Liver (tissue), 9 donors: ENCODE measurements around the gene PCNT. TPM values are rescaled to one million over a fixed set of nuclear protein-coding genes. Genes with fewer than 3 reads are reported as not detected.

Experiments
- DNase-seq: peaks from one replicate; pipeline ENCODE4 v3.0.0-alpha.2; 2017; ENCODE audit warnings: low spot score
- H3K27ac ChIP-seq, 2 donors: one replicate each; pipeline ENCODE4 v1.7.0; 2013; ENCODE audit warnings: inconsistent platforms in 2 of 2, low read length in 2 of 2, control low read depth in 1 of 2, low read depth in 1 of 2, mild to moderate bottlenecking in 1 of 2
- H3K27me3 ChIP-seq, 4 donors: one replicate each; pipeline versions ENCODE4 v1.6.1 to v1.7.0; 2013; ENCODE audit warnings: low read length in 3 of 4, inconsistent platforms in 1 of 4, mild to moderate bottlenecking in 1 of 4, moderate library complexity in 1 of 4; ENCODE audit not compliant: control insufficient read depth in 4 of 4, insufficient read depth in 4 of 4
- H3K36me3 ChIP-seq, 4 donors: one replicate each; pipeline versions ENCODE4 v1.6.1 to v1.7.0; 2013; ENCODE audit warnings: low read length in 3 of 4, mild to moderate bottlenecking in 3 of 4, low read depth in 1 of 4, moderate library complexity in 1 of 4; ENCODE audit not compliant: control insufficient read depth in 4 of 4, insufficient read depth in 3 of 4
- H3K4me1 ChIP-seq, 4 donors: one replicate each; pipeline versions ENCODE4 v1.6.1 to v1.7.0; 2013; ENCODE audit warnings: low read length in 3 of 4, mild to moderate bottlenecking in 3 of 4, moderate library complexity in 1 of 4; ENCODE audit not compliant: control insufficient read depth in 4 of 4, insufficient read depth in 4 of 4
- H3K4me3 ChIP-seq, 3 donors: one replicate each; pipeline versions ENCODE4 v1.6.1 to v1.7.0; 2013; ENCODE audit warnings: low read length in 3 of 3, control low read depth in 1 of 3, low read depth in 1 of 3, mild to moderate bottlenecking in 1 of 3
- H3K9ac ChIP-seq, 2 donors: one replicate each; pipeline ENCODE4 v1.7.0; 2013; ENCODE audit warnings: low read length in 2 of 2, mild to moderate bottlenecking in 2 of 2, moderate library complexity in 2 of 2, control low read depth in 1 of 2, low read depth in 1 of 2
- H3K9me3 ChIP-seq, 4 donors: one replicate each; pipeline versions ENCODE4 v1.6.1 to v1.7.0; 2013; ENCODE audit warnings: low read length in 3 of 4; ENCODE audit not compliant: control insufficient read depth in 4 of 4
- EGR1 ChIP-seq, 2 donors: IDR thresholded peaks; 2 replicates each; pipeline ENCODE4 v1.6.1; 2016 to 2018; ENCODE audit warnings: antibody characterized with exemption in 2 of 2, low read depth in 2 of 2
- FOXA1 ChIP-seq: IDR thresholded peaks from 2 replicates; pipeline ENCODE4 v1.6.1; 2016; ENCODE audit warnings: antibody characterized with exemption
- FOXA2 ChIP-seq: IDR thresholded peaks from 2 replicates; pipeline ENCODE4 v1.6.1; 2016; ENCODE audit warnings: antibody characterized with exemption
- GABPA ChIP-seq, 2 donors: IDR thresholded peaks in 1 of 2; conservative IDR thresholded peaks in 1 of 2; 2 replicates each; pipeline ENCODE4 v1.6.1; 2016; ENCODE audit warnings: antibody characterized with exemption in 2 of 2, mild to moderate bottlenecking in 1 of 2, moderate library complexity in 1 of 2
- HNF4A ChIP-seq, 2 donors: conservative IDR thresholded peaks; 2 replicates each; pipeline ENCODE4 v1.6.1; 2016; ENCODE audit warnings: antibody characterized with exemption in 2 of 2, mild to moderate bottlenecking in 2 of 2
- HNF4G ChIP-seq: IDR thresholded peaks from 2 replicates; pipeline ENCODE4 v1.6.1; 2016; ENCODE audit warnings: antibody characterized with exemption
- JUND ChIP-seq, 2 donors: IDR thresholded peaks; 2 replicates each; pipeline ENCODE4 v1.6.1; 2016; ENCODE audit warnings: antibody characterized with exemption in 2 of 2
- NR2F2 ChIP-seq: IDR thresholded peaks from 2 replicates; pipeline ENCODE4 v1.6.1; 2016; ENCODE audit warnings: antibody characterized with exemption
- RAD21 ChIP-seq, 2 donors: IDR thresholded peaks; 2 replicates each; pipeline ENCODE4 v1.6.1; 2016; ENCODE audit warnings: antibody characterized with exemption in 2 of 2, mild to moderate bottlenecking in 2 of 2
- RXRA ChIP-seq, 2 donors: IDR thresholded peaks; 2 replicates each; pipeline ENCODE4 v1.6.1; 2017 to 2018; ENCODE audit warnings: antibody characterized with exemption in 2 of 2, mild to moderate bottlenecking in 1 of 2
- SP1 ChIP-seq: IDR thresholded peaks from 2 replicates; pipeline ENCODE4 v1.6.1; 2018; ENCODE audit warnings: antibody characterized with exemption, mild to moderate bottlenecking
- TAF1 ChIP-seq: conservative IDR thresholded peaks from 2 replicates; pipeline ENCODE4 v1.6.1; 2016; ENCODE audit warnings: antibody characterized with exemption, mild to moderate bottlenecking
- YY1 ChIP-seq: IDR thresholded peaks from 2 replicates; pipeline ENCODE4 v1.6.1; 2016; ENCODE audit warnings: antibody characterized with exemption, mild to moderate bottlenecking
- WGBS: extraction: QIAGEN DNeasy Blood & Tissue Kit; methylation state at CpG from one replicate; pipeline ENCODE4 v1.1.7; 2013; 5-methylcytosine and 5-hydroxymethylcytosine counted together
- polyA plus RNA-seq, 2 donors: library from polyadenylated mRNA; stranded (reverse) in 1 of 2; unstranded in 1 of 2; fragments of 200-250 nt in 1 of 2; fragments of >200 nt in 1 of 2; fragmentation: Nextera tagmentation in 1 of 2; extraction: Ambion mirVana in 1 of 2; gene quantifications; one replicate each; pipeline versions ENCODE4 v1.2.1 to v1.2.3, GENCODE V29; 2013 to 2015
- total RNA-seq, 2 donors: library from RNA; depleted of rRNA; stranded (reverse); fragments of >200 nt; gene quantifications; one replicate each; pipeline ENCODE4 v1.2.3, GENCODE V29; 2014
- TF ChIP-seq, protein P1 (sequence below): IDR thresholded peaks from 2 replicates; pipeline ENCODE4 v1.6.1; 2016; ENCODE audit warnings: antibody characterized with exemption, mild to moderate bottlenecking
- TF ChIP-seq, protein P2 (sequence below): fragments of 150-350 bp; IDR thresholded peaks from 2 replicates; pipeline ENCODE4 v1.5.1; 2017; ENCODE audit warnings: improper control_type of control experiment, low read depth, low read length; ENCODE audit not compliant: missing input control
- TF ChIP-seq, protein P3 (sequence below): IDR thresholded peaks from 2 replicates; pipeline ENCODE4 v1.6.1; 2016; ENCODE audit warnings: antibody characterized with exemption
- TF ChIP-seq, protein P4 (sequence below): IDR thresholded peaks from 2 replicates; pipeline ENCODE4 v1.6.1; 2016; ENCODE audit warnings: antibody characterized with exemption
- donor health status: healthy.
- donor health status: healthy.
- donor health status: healthy.
- donor health status: healthy.
- donor health status: healthy.

The PCNT gene
- total and polyA plus RNA-seq, 4 donors, result 6.7 to 36.8 (median 15.2) TPM

DNA sequence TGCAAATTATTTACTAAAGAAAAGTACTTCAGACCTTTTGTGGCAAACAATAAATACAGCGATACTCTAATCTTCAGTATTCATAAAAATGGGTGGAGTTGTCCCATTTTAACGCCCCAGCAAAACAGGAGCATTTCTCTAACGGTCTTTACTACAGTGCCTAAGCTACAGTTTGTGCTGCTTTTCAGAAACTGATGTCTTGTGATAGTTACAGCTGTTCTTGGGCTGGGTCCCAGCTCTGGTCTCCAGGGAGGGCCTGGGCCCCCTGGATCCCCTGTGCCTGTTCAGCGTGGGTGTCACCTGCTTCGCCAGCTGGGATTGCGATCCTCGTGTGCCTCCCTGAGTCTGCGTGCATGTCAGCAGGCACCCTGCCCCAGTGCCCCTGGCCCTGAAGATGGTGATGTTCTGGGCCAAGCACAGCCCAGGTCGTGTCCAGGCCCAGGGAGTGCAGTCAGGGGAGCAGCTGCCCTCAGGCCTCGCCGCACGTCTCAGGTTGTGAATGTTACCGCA, 70.7 kb downstream of the PCNT start:
- peak; percentile 38 for TF ChIP-seq FOXA2
- peak; percentile 28 for TF ChIP-seq SP1
- TF ChIP-seq, protein P1, sequence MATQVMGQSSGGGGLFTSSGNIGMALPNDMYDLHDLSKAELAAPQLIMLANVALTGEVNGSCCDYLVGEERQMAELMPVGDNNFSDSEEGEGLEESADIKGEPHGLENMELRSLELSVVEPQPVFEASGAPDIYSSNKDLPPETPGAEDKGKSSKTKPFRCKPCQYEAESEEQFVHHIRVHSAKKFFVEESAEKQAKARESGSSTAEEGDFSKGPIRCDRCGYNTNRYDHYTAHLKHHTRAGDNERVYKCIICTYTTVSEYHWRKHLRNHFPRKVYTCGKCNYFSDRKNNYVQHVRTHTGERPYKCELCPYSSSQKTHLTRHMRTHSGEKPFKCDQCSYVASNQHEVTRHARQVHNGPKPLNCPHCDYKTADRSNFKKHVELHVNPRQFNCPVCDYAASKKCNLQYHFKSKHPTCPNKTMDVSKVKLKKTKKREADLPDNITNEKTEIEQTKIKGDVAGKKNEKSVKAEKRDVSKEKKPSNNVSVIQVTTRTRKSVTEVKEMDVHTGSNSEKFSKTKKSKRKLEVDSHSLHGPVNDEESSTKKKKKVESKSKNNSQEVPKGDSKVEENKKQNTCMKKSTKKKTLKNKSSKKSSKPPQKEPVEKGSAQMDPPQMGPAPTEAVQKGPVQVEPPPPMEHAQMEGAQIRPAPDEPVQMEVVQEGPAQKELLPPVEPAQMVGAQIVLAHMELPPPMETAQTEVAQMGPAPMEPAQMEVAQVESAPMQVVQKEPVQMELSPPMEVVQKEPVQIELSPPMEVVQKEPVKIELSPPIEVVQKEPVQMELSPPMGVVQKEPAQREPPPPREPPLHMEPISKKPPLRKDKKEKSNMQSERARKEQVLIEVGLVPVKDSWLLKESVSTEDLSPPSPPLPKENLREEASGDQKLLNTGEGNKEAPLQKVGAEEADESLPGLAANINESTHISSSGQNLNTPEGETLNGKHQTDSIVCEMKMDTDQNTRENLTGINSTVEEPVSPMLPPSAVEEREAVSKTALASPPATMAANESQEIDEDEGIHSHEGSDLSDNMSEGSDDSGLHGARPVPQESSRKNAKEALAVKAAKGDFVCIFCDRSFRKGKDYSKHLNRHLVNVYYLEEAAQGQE, result peak; percentile 10
- TF ChIP-seq, protein P2, sequence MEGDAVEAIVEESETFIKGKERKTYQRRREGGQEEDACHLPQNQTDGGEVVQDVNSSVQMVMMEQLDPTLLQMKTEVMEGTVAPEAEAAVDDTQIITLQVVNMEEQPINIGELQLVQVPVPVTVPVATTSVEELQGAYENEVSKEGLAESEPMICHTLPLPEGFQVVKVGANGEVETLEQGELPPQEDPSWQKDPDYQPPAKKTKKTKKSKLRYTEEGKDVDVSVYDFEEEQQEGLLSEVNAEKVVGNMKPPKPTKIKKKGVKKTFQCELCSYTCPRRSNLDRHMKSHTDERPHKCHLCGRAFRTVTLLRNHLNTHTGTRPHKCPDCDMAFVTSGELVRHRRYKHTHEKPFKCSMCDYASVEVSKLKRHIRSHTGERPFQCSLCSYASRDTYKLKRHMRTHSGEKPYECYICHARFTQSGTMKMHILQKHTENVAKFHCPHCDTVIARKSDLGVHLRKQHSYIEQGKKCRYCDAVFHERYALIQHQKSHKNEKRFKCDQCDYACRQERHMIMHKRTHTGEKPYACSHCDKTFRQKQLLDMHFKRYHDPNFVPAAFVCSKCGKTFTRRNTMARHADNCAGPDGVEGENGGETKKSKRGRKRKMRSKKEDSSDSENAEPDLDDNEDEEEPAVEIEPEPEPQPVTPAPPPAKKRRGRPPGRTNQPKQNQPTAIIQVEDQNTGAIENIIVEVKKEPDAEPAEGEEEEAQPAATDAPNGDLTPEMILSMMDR, result no peak
- no peak for TF ChIP-seq HNF4G
- TF ChIP-seq RAD21 (IDR thresholded peaks at IDR 0.05), result peak in 1 of 2 donors; percentile 7
- TF ChIP-seq NR2F2, result no peak
- peak; percentile 57 to 58 for TF ChIP-seq HNF4A (conservative IDR thresholded peaks at IDR 0.05)
- TF ChIP-seq GABPA (IDR thresholded peaks at IDR 0.05 in 1 of 2, conservative IDR thresholded peaks at IDR 0.05 in 1 of 2), result no peak
- TF ChIP-seq JUND (IDR thresholded peaks at IDR 0.05), result no peak
- no peak for TF ChIP-seq RXRA (IDR thresholded peaks at IDR 0.05)
- TF ChIP-seq TAF1, result no peak
- TF ChIP-seq YY1, result peak; percentile 40
- TF ChIP-seq, protein P3, sequence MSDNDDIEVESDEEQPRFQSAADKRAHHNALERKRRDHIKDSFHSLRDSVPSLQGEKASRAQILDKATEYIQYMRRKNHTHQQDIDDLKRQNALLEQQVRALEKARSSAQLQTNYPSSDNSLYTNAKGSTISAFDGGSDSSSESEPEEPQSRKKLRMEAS, result no peak
- TF ChIP-seq FOXA1, result no peak
- TF ChIP-seq EGR1 (IDR thresholded peaks at IDR 0.05; ENCODE audit: low read depth in 2 of 2), result no peak
- H3K27ac ChIP-seq, result peak overlapping the region; percentile 97
- H3K27me3 ChIP-seq, result no peaks in the 10 kb centered on the region
- no peaks in the 10 kb centered on the region for H3K9me3 ChIP-seq
- peaks cover 6 to 29% (median 9%) of the 10 kb centered on the region in 4 donors for H3K36me3 ChIP-seq
- 49% methylated on average over 13 of the region's 13 CpGs for WGBS
- H3K9ac ChIP-seq, result peak overlapping the region in 1 of 2 donors; percentile 69
- no peak overlapping the region for H3K4me3 ChIP-seq
- peaks cover 0 to 25% (median 15%) of the 10 kb centered on the region in 4 donors for H3K4me1 ChIP-seq
- DNase-seq, result no peak

DNA sequence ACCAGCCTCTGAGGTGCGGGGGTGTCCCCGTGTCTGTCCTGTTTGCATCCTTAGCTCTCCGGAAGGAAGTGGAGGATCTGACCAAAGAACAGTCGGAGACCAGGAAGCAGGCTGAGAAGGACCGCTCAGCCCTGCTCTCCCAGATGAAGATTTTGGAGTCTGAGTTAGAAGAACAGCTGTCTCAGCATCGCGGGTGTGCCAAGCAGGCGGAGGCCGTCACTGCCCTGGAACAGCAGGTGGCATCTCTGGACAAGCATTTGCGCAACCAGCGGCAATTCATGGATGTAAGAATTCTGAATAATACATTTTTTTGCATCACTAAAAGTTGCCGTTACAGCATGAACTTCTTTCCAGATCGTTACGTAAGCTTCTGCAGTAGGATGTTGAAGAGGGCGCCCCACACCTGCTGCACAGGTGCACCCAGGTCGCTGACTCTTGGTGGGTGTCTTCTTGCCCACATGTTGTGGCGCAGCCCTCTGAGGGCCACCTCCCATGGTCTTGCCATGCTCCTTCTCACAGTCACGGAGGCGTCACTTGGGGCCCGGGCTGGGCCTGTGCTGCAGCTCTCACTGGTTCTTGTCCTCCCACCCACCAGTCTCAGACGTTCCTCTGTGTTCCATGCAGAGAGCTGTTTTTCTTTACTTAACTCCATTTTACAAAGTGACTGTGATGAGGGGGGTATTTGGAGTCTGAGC, 73.4 kb downstream of the PCNT start:
- no peak for DNase-seq
- H3K9me3 ChIP-seq, result no peaks in the 10 kb centered on the region
- H3K9ac ChIP-seq, result no peak overlapping the region
- H3K27me3 ChIP-seq, result no peaks in the 10 kb centered on the region
- peaks cover 12 to 28% (median 14%) of the 10 kb centered on the region in 4 donors for H3K36me3 ChIP-seq
- no peak overlapping the region for H3K27ac ChIP-seq
- H3K4me1 ChIP-seq, result peaks cover 0 to 25% (median 15%) of the 10 kb centered on the region in 4 donors
- 96% methylated on average over 21 of the region's 21 CpGs for WGBS
- TF ChIP-seq HNF4A (conservative IDR thresholded peaks at IDR 0.05) (no peak), FOXA2 (no peak), GABPA (IDR thresholded peaks at IDR 0.05 in 1 of 2, conservative IDR thresholded peaks at IDR 0.05 in 1 of 2) (no peak), RAD21 (IDR thresholded peaks at IDR 0.05) (no peak), NR2F2 (no peak), SP1 (no peak)
- TF ChIP-seq, protein P4, sequence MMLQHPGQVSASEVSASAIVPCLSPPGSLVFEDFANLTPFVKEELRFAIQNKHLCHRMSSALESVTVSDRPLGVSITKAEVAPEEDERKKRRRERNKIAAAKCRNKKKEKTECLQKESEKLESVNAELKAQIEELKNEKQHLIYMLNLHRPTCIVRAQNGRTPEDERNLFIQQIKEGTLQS, result no peak
- TF ChIP-seq, protein P1, result no peak
- TF ChIP-seq, protein P3, result no peak
- no peak overlapping the region for H3K4me3 ChIP-seq
